COLO668 (cell line): ENCODE data around the gene UROC1.

Experiments used
- DNase-seq: peaks from one replicate; lab custom pipeline; 2025; ENCODE audit not compliant: unreplicated experiment; lab: John Stamatoyannopoulos, UW

Gene UROC1

DNA sequence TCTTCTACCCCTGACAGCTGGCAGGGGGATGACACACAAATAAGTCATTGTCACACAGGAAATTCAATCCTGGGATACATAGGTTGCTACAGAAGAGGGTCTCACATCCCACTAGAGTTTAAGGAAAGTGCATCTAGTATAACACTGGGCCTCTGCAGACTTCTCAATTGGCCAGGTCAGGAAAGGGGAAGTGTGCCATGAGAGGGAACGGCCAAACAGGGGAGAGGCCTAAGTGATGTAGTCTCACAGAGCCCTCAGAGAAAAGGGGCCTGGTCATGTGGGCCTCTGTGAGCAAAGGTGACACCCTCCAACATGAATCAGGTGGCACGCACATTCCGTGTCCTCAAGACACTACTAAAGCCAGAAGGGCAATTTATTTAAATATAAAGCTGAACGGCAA lies 53.1 kb downstream of the UROC1 start:
- peak; percentile 13 for DNase-seq

DNA sequence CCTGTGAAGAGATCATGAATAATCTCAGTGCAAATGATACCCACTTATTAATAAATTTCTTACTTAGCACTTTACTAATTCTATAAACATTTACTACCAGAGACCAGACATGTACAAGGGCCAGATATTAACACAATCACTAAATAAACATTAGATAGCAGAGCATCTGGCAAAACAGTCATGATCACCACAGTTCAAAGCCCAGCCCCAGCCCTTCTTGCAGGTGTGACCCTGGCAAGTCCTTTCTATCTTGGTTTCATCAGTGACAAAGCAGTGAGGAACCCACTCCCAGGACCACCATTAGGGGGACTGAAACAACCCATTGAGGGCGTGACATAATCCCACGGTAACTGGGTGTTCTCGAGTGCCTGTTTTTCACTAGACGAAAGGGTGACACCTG lies 53.5 kb downstream of the UROC1 start:
- no peak for DNase-seq

DNA sequence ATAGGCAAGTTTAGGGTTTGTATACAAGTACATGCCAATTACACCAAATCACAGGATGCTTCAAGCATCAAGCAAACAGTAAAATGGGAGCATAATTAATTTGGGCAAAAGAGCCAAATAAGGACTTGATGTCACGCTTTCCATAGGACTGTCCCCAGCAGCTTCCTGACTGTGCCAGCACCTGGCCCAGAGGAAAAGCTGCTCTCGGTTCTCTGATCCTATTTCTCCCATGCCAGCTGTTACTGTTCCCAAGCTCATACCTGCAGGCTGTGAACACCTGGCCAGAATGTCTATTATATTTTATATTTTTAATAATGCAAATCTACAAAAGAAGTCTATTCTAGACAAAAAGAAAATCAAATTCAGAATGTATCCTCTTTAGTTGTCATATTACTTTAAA lies 54.1 kb downstream of the UROC1 start:
- no peak for DNase-seq

DNA sequence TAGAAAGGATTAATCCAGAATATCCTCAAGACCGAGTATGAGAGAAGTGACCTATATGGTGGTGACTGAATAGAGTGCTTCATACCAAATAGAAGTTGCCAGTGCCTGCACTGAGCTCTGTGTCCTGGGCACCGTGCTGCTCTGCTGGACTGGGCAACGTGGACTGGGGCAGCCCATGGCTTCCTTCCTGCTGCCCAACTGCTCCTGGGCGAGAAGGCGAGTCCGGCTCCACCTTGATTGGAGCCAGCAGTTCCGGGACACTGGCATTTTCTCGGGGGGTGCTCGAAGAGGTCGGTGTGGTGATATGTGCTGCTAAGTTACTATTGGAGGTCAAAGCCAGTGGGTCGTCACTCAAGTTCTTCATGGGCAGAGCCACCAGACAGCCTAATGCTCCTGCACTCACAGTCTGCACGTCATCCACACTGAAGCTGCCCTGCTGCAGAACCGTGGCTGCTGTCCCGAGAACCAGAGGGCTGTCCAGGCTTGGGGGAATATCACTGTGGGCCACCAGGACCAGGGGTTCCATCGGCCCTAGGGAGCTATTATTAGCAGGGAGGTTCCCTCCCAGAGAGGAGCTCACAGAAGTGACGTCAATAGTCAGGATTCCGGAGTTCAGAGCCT lies 56.0 kb downstream of the UROC1 start:
- no peak for DNase-seq

DNA sequence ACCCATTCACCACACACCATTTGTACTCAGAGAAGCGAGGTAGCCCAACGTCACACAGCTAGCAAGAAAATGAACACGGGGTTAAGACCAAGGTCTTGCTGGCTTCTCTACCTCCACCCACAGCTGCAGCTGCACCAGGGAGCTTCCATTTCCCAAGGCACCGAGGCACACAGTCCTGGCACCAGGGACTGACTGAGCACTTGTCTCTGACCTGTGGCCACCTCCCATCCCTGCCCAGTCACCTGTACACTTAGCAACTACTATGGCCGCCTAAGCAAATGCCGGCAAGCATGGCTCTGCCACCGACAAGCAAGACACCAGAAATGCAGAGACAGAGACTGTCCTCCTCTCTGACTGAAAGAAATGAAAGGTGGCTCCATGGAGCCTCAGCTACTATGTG lies 57.2 kb downstream of the UROC1 start:
- DNase-seq, result no peak

DNA sequence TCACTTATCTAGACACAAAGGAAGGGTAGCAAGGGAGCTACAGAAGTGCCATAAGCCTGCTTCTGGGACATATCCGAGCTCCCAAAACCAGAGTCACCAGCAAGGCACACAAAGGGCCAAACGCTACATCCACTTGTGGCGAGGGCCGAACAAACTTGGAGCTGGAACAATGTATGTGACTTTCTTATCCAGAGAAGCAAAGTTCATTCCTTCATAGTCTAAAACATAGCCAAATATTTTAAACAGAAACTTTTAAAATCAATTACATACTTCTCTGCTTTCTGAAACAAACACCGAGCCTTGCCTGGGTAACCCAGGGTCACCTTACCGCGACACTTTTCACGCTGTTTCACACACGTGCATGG lies 57.8 kb downstream of the UROC1 start:
- no peak for DNase-seq

DNA sequence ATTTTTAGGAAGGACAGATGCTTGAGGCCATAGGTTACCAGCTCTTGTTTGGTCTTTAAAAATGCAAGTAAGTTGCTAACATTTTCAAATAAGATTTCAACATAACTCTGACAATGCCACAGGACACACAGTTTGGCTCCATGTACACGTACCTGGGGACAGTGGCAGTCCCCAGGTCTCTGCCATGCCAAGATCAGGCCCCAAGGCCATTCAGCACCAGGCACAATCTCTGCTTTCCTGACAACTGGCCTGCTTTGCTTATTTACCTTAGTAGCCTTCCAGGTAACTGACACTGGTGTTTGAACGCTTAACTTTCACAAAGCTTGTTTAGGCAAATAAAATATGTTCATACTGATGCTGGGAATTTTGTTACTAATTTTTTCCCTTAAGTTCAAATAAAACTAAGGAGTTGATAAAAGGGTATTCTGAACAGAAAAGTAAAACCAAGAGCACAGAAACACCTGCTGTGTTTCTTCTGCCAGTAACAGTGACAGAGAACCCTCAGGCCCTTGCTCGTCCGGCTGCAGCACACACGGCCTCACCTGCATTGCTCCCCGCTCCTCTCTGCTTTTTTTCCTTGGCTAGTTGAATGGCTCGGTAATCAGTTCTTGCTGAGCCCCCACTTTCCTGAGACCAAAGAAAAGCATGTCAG lies 58.3 kb downstream of the UROC1 start:
- DNase-seq, result no peak

DNA sequence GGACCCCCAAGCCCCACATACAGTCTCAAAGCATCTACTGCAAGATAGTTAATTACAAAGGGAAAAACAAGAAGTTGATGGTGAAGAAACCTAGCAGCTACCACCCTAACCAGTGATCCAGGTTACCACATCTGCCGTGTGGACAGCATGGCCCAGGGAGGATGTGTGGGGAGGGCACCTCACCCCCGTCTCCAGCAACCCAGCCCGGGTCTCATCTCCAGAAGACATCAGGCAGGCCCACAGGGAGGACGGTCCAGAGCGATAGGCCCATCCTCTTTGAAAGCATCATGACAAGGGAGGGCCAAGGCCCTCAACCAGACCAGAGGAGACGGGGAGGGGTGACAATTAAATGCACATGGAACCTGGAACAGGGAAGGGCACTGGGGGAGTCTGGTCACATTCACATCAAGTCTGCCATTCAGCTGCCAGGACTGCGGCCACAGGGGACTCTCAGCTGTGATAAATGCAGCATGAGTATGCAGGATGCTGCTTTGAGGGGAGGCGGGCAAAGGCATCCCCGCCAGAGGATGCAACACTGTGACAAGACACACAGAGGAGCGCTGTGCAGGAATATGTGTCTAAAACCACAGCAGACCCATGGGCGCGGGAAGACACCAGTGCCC lies 60.7 kb downstream of the UROC1 start:
- DNase-seq, result no peak

DNA sequence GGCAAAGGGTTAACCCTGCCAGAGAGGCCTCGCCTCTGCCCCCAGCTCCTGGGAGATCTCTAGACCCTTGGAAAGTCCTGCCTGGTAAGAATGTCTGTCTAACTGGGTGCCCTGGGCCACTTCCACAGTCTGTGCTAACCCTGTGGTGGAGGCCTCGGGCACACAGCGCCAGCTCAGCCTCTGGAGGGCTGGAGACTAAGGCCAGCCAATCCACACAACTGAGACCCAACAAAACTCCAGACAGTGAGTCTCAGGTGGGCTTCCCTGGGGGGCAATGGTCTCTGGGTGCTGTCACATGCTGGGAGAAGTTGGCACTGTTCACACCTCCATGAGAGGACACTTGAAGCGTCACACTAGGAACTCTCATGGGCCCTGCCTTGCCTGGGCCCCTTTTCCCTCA lies 61.4 kb downstream of the UROC1 start:
- DNase-seq, result no peak

DNA sequence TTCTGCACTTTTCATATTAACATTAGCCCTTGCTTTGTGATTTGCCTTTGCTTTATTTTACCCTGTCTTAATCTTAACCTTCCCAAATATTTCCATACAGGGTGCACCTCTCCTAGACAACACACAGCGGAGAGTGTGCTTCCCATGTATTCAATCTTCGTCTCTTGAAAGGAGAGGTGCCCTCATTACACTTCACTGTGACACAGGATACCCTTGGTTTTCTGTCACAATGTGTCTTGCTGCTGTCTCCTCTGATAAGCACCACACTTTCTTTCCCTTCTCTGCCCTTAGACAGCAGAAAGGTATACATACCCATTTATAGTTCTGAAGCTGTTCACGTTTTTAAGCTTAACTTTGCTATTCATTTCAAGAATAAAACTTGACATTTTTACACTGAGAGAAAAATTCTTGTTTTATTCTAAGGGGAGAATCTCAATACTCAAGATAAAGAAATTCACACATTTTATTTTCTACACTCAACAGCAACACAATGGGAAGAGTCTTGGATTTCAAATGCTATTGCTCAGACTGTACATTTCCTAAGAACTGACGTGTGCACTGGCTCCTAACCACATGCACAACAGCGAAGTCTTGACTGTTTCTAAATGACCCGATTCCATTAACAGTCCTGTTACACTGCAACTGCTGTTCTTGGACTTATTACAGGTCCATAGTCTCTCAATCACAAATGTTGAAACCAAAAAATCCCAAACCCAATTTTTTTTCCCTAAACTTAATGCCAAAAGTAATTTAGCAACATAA lies 63.0 kb downstream of the UROC1 start:
- DNase-seq, result no peak

DNA sequence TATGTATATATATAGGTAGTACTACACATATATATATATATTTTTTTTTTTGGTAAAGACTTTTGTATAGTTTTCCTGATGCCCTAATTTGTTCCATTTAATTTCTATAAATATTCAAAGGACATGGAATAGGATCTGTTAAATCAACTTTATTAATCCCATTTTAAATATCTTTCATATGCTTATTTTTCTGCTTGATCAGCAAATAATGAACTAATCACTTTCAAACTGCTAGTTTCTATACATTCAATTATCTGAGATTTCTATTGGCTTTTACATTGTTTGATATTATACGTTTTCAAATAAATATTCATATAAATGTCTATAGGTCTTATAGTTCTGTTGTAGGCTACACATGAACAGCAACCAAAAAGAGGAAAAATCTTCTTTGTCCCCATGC lies 63.5 kb downstream of the UROC1 start:
- DNase-seq, result no peak

DNA sequence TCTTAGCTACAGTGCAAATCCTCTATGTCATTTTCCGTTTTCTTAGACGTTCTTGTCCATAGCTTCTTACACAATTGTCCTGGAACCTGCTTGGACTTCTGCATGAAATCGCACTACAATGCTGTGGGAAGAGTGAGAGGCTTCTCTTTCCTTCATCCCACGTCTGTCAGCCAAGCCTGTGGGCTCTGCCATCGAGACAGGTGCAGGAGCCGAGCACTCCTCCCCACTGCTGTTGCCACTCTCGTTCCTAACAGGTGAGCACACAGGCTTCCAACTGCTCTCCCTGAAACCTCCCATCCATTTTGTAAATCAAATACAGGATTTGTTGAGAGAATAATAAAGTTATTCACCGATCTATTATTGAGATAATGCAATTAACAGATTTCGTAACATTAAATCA lies 65.4 kb downstream of the UROC1 start:
- DNase-seq, result no peak

DNA sequence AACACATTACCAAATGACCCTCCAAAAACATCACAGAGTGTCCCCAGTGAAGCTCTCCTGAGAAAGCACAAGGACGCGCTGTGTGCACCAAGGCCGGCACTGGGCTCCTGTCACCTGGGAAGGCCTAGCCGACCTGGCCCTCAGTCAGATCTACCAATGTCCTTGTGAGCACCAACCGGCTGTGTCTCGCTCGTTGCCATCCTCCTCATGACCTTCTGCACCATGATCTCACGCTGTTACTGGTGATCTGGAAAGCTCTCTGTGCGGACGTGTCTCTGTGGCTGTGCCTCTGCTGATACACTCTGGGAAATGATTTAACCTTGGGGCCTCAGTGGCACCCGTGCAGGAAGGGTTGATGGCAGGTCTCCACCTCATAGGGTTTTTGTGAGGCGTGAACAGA lies 66.1 kb downstream of the UROC1 start:
- no peak for DNase-seq

DNA sequence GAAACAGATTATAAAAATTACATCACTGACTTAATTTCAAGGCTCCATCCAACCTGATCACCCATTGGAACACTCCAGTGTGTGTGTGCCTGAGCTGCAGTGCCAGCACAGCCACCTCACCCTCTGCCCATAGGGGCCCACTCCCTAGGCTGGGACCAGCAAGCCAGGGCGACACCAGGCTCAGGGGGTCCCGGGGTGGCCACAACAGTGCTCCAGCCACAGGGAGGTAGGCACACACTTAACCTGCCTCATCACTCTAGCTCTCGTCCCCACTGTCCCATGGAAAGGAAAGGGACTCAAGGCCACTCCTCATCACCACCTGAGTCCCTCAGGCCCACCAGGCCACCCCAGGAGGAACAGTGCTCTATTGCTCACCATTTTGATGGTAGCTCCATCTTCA lies 66.8 kb downstream of the UROC1 start:
- DNase-seq, result no peak

DNA sequence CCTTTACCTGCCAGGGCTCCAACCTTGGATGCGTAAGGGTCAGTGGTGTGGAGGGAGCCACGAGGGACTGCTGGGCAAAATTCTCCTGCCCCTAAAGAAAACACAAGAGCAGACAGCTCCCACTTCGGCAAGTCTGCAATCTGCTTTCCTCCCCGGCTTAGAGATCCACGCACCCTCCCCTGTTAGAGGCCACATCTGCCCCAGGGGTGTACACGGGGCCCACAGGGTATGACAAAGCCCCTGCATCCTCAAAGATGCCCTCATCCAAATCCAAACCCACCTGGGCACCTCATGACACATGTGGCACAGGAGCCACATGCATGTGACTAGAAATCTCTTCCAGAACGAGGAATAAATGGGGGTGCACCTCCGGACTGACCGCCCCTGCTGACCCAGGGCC lies 67.4 kb downstream of the UROC1 start:
- DNase-seq, result no peak

DNA sequence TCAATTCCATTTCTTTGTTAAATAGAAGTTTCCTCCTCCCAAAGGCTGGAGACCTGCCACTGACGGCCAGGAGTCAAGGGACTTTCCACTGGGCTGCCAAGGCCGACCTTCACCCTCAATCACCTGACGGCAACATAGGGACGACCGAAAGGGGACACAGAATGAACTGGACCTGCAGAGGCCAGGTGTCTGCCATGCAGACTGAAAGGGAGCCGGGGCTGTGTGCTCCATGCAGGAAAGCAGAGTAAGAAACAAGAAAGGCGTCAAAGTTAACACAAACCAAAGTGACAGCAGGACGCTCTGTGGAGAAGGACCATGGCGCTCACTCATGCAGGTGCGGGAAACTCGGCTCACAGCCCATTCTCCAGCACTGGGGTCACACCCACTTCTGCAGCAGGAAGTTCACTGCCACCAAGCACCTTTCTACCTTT lies 67.9 kb downstream of the UROC1 start:
- DNase-seq, result no peak

DNA sequence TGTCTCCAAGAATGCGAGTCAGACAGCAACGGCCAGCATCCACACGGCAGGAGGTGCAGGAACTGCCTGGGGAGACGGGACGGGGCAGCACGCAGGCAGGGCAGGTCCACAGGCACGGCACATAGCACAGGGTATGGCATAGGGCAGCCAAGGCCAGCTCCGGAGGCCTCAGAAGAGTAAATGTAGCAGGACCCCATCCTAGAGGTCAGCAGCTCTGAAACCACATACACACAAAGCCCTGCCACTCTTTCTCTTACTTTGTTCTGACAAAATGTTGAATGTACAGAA lies 68.7 kb downstream of the UROC1 start:
- no peak for DNase-seq

DNA sequence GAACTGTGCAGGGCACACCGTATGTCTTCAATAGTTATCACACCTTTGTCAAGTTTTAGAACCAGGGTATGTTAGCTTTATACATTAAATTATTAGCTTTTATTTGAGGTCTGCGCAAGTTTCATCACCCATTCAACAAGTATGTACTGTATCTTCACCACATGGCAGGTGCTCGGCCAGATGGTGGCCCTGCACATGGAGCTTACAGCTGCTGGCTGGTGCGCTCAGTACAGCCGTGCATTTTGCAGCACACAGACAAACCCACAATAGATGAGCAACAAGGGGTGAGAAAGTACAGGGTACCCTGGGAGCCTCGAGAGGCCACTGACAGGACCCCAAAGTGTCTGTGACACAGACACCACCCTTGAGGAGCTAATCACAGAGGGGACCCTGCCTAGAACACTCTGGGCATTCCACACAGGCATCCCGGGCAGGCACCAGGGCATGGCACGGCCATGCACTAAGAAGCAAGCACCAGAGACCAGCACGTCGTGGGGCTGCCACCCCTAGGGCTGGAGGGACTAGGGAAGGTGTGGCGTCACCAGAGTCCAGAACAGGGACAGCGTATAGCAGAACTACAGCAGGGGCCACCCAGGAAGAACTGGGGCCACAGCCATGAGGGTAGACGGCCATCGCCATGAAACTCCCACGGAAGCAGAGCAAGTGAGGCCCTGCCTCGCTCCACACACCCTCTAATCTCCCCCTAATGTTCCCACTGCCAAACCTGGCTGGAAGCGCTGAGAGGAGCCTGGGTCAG lies 69.3 kb downstream of the UROC1 start:
- no peak for DNase-seq

DNA sequence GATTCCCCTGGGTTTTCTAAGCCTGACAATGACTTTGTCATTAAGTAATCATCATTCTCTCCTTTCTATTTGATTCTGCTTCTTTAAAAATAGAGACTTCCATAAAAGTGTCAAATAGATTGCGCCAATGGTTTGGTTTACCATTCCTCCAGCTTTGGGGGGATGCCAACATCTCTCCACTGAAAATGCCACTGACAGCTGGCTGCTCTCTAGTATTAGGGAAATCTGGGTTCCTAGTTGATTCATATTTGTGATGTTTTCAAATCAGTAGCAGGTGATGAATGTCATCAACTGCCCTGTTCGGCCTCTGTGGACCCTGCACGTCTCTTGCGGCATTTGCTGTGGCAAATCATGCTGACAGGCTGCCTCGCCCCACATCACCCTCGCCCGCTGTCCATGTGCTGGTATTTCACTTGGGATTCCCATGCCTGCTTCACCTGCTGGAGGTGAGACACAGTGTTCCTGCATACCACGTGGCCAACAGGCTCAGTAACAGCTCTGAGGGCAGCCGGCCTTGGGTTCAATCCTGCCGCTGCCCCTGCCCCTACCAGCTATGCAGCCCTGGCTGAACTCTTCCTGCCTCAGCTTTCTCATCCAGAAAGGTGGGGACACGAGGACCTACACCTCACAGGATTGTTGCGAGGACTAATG lies 70.0 kb downstream of the UROC1 start:
- DNase-seq, result no peak

DNA sequence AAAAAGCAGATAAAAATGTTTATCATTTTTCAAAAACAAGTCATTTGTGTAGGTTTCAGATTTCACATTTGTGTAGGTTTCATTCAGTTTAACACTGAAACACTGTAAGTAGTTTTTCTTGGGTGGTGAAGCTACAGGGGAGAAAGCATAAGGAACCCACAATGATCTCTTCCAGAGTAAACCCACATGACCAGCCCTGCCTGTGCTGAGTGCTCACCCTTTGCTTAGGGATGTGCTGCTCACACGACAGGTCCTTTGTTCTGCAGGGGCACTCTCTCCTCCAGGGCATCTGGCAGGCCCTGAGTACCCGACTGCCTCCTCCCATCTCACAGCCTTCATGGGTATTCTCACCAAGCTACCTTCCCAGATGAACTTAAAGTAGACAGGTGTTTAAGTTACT lies 70.8 kb downstream of the UROC1 start:
- DNase-seq, result no peak

DNA sequence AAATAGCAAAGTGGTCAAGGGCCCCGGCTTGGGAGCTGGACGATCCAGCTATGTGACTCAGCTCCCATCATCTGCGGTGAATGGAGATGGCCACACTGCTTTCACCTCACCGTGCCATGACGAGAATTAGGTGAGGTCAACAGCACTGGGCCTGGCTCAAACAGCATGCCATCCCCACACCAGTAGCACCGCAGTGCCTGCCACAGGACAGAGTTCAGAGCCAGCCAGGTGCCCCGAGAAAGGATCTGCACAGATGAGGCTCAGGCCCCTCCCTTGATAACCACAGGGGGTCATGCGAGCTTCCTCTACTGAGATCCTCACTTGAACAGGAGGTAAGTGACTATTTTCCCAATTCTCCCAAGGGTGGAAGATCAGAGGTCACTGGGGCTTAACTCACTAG lies 71.3 kb downstream of the UROC1 start:
- no peak for DNase-seq
